Stomach smooth muscle (tissue), 2 donors: ENCODE results near the gene SETSIP.
A peak's percentile ranks its signal among the peaks of the same experiment; 100 is the strongest.
"Not testable (repeated sequence)": the region's sequence is repeated elsewhere in the genome, so short reads cannot be mapped to it uniquely, and the experiment has no call there.

Experiments
- H3K27ac ChIP-seq: one replicate; pipeline ENCODE4 v1.7.0; 2013; ENCODE audit warnings: mild to moderate bottlenecking, low read length, inconsistent platforms
- H3K27me3 ChIP-seq, 2 donors: one replicate each; pipeline ENCODE4 v1.7.0; 2013; ENCODE audit warnings: low read length in 2 of 2; ENCODE audit not compliant: insufficient read depth in 2 of 2, control insufficient read depth in 1 of 2
- H3K36me3 ChIP-seq, 2 donors: one replicate each; pipeline ENCODE4 v1.7.0; 2013; ENCODE audit warnings: low read length in 2 of 2; ENCODE audit not compliant: control insufficient read depth in 2 of 2, insufficient read depth in 2 of 2
- H3K4me1 ChIP-seq: one replicate; pipeline ENCODE4 v1.7.0; 2013; ENCODE audit warnings: low read length; ENCODE audit not compliant: control insufficient read depth, insufficient read depth
- H3K4me3 ChIP-seq, 2 donors: one replicate each; pipeline ENCODE4 v1.7.0; 2013; ENCODE audit warnings: low read length in 2 of 2
- H3K9ac ChIP-seq, 2 donors: one replicate each; pipeline ENCODE4 v1.7.0; 2013; ENCODE audit warnings: low read length in 2 of 2, mild to moderate bottlenecking in 1 of 2
- H3K9me3 ChIP-seq, 2 donors: one replicate each; pipeline ENCODE4 v1.7.0; 2013; ENCODE audit warnings: low read length in 2 of 2; ENCODE audit not compliant: control insufficient read depth in 2 of 2
- donor health status: healthy.
- donor health status: Pancreatic carcinoma.

Gene SETSIP

DNA sequence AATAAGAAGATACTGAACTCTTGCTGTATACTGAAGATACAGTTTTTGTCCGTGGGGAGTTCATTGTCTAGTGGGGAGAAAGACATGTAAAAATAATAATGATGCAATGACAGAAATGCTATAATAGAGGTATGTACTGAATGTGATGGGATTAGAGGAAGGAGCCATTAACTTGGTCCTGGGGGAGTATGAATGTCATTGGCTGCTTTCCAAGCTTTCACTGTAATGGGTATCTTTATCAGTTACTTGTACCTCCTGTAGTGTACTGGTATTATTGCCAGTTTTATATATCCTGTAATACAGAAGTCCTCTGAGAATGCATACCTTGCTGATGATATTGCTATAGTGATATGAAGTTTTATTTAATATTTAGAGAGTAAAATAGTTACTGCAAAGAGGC is 12.3 kb upstream of the SETSIP start:
- no peak overlapping the region for H3K27ac ChIP-seq
- H3K9ac ChIP-seq = no peak overlapping the region
- peaks cover 3 to 15% of the 10 kb centered on the region in 2 donors for H3K9me3 ChIP-seq
- H3K27me3 ChIP-seq = no peaks in the 10 kb centered on the region
- no peaks in the 10 kb centered on the region for H3K4me1 ChIP-seq
- peaks cover 0 to 2% of the 10 kb centered on the region in 2 donors for H3K36me3 ChIP-seq
- H3K4me3 ChIP-seq = no peak overlapping the region

DNA sequence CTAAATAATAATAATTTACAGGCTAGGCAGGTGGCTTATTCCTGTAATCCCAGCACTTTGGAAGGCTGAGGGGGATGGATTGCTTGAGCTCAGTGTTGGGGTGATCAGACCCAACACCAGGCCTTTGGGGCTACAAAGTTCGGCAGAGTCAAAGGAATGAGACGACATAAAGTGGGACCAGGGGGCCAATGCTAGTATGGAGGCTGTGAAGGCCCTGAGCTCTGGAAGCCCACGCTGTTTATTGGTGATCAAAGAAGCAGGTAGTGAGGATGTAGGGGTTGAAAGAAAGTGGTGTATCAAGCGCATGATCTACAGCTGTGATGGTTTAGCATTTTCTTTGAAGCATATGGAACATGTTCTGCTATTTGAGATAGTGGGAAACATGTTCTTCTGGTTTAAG is 10.5 kb upstream of the SETSIP start:
- H3K27me3 ChIP-seq = no peaks in the 10 kb centered on the region
- no peak overlapping the region for H3K9ac ChIP-seq
- no peak overlapping the region for H3K27ac ChIP-seq
- H3K4me3 ChIP-seq = no peak overlapping the region
- no peaks in the 10 kb centered on the region for H3K4me1 ChIP-seq
- peaks cover 0 to 2% of the 10 kb centered on the region in 2 donors for H3K36me3 ChIP-seq
- peaks cover 3 to 15% of the 10 kb centered on the region in 2 donors for H3K9me3 ChIP-seq

DNA sequence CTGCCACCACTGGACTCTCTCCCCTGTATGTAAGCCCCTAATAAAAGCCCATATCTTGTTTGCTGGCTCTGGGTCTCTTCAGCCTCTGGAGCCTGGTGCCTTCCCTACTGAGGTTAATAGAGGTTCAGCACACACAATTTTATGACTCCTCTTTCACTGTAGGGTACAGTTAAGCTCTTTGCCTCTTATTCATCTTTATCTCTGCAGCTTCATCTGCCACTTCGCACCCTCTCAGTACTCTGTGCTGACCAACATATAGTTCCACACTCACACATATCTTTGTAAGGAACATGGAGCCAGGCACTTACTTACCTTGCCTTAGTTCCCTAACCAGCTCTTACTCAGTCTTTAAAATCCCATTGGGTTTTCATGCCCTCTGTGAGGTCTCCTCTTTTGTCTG is 9.4 kb upstream of the SETSIP start:
- Histone ChIP-seq H3K9me3 (peaks cover 3 to 15% of the 10 kb centered on the region in 2 donors), H3K27me3 (no peaks in the 10 kb centered on the region), H3K9ac (no peak overlapping the region), H3K27ac (no peak overlapping the region), H3K4me1 (peaks cover 2% of the 10 kb centered on the region), H3K36me3 (peaks cover 0 to 2% of the 10 kb centered on the region in 2 donors), H3K4me3 (no peak overlapping the region)

DNA sequence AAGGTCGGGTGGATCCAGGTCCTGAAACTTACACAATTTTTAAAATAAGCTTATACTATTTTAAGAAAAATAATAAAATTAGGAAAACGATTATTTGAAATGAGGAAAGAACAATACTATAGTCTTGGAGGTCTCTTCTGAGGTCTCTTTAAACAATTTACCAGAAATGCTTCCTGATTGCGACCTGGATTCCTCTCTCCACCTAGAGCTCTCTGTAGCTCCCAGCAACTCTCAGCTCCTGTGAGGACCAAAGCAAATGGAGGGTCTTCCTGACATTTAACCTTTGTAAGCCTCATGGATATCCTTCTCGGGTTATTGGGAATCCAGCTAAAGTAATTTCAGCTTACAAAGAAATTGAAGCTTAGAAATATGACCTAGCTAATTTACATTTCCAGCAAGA is 5.8 kb upstream of the SETSIP start:
- Histone ChIP-seq H3K27ac (no peak overlapping the region), H3K9ac (peak overlapping the region; percentile 82 to 83), H3K27me3 (no peaks in the 10 kb centered on the region), H3K4me1 (peaks cover 3% of the 10 kb centered on the region), H3K9me3 (peaks cover 3 to 9% of the 10 kb centered on the region in 2 donors), H3K4me3 (peak overlapping the region; percentile 83 to 89), H3K36me3 (no peaks in the 10 kb centered on the region)

DNA sequence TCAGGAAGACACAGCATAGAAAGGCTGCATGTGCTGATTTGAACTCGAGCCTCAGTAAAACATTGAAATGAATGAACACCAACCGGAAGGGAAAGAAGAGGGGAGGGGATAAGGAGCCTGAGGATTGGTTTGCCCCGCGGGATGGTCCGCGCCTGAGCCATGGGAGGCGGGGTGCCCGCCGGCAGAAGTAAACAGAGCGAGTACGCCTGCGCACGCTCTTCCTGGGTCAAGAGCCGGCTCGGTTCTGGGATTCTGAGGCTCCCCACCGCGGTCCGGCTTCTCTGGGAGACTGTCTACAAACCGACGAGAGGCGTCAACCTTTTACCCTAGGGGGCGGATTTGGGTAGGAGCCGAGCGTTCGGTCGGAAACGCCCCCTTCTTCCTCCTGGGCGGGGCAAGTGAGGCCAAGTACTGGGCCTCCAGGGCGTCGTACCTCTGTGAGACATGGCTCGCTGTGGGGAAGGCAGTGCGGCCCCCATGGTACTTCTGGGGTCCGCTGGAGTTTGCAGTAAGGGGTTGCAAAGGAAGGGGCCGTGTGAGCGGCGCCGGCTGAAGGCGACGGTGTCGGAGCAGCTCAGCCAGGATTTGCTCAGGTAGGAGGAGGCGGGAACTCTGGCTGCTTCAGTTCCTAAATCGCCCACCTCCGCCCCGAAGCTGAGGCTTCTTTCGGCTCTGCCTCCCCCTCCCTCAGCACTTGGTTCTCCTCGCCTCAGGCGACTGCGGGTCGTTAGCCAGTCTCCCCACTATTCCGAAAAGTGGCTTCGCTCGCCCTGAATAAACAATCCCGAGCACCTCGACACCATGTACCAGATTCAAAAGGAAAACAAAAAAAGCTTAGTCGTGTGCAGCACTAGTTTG is 5.1 kb upstream of the SETSIP start, which contains the start of gene BTBD8:
TSS of gene BTBD8 (plus strand) at position 218 of the 858 bp plus-strand sequence. CDS start at position 445, 227 bp downstream.
- H3K9ac ChIP-seq = peak within 1 kb of the TSS; percentile 82 to 83
- H3K27ac ChIP-seq = peak within 1 kb of the TSS; percentile 49
- H3K4me3 ChIP-seq = peak within 1 kb of the TSS; percentile 83 to 89
- H3K27me3 ChIP-seq = no peaks in the 10 kb centered on the region
- H3K9me3 ChIP-seq = peaks cover 3 to 4% of the 10 kb centered on the region in 2 donors
- H3K4me1 ChIP-seq = peaks cover 3% of the 10 kb centered on the region
- no peaks in the 10 kb centered on the region for H3K36me3 ChIP-seq

DNA sequence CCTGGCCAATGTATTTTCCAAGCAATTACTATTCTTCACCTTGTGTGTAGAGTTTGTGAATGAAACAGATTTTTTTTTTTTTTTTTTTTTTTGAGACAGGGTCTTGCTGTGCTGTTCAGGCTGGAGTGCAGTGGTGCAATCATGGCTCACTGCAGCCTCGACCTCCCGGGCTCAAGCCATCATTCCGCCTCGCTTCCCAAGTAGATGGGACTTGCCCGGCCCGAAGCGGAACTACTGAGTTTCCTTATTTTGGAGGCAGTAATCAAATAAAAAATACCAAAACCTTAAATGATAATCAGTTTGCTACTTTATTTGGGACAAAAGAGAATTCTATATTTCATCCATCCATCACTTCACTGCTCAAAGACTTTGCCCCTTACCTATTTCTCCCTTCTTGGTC is 4.2 kb upstream of the SETSIP start:
- Histone ChIP-seq H3K9ac (peak overlapping the region; percentile 82 to 83), H3K4me3 (peak overlapping the region; percentile 83 to 89), H3K4me1 (peaks cover 3% of the 10 kb centered on the region), H3K9me3 (peaks cover 0 to 3% of the 10 kb centered on the region in 2 donors), H3K36me3 (no peaks in the 10 kb centered on the region), H3K27me3 (no peaks in the 10 kb centered on the region), H3K27ac (no peak overlapping the region)

DNA sequence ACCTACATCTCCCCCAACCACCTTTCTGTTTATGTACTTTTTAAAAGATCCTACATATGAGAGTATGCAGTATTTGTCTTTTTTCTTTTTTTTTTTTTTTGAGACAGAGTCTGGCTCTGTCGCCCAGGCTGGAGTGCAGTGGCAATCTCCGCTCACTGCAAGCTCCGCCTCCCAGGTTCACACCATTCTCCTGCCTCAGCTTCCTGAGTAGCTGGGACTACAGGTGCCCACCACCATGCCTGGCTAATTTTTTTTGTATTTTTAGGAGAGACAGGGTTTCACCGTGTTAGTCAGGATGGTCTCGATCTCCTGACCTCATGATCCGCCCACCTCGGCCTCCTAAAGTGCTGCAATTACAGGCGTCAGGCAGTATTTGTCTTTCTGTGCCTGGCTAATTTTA is 2.9 kb upstream of the SETSIP start:
- H3K36me3 ChIP-seq = not testable (repeated sequence)

DNA sequence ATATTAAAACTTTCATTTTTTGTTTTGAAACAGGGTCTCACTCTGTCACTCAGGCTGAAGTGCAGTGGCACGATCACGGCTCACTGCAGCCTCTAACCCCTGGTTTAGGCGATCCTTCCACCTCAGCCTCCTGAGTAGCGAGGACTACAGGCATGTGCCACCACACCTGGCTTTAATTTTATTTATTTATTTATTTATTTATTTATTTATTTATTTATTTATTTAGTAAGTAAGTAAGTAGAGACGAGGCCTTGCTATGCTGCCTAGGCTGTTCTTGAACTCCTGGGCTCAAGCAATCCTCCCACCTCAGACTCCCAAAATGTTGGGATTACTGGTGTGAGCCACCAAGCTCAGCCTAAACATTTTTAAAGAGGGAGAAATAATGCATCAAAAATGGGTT is 1.2 kb upstream of the SETSIP start:
- H3K9ac ChIP-seq = no peak overlapping the region
- no peak overlapping the region for H3K4me3 ChIP-seq
- no peaks in the 10 kb centered on the region for H3K27me3 ChIP-seq
- H3K27ac ChIP-seq = no peak overlapping the region
- no peaks in the 10 kb centered on the region for H3K36me3 ChIP-seq
- H3K9me3 ChIP-seq = no peaks in the 10 kb centered on the region
- peaks cover 3% of the 10 kb centered on the region for H3K4me1 ChIP-seq

More for the DNA sequence above, 2.9 kb upstream of the SETSIP start:
- not testable (repeated sequence) for H3K9me3 ChIP-seq, H3K9ac ChIP-seq, H3K27me3 ChIP-seq, H3K27ac ChIP-seq, H3K4me3 ChIP-seq, H3K4me1 ChIP-seq

DNA sequence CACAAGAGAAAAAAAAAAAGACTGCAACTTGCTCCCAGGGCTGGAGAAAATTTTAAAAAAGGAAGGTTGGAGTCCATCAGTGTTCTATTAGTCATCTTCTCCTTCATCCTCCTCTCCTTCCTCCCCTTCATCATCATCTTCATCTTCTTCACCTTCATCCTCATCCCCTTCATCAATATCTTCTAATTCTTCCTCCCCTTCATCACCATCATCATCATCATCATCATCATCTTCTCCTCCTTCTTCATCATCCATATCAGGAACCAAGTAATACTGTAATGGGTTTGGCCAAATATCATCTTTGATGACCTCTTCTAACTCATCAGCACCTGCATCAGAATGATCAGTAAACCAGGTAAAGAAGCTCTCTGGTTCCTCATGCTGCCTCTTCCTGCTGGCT is 765 bp downstream of the SETSIP start:
- H3K27ac ChIP-seq, H3K9ac ChIP-seq, H3K4me3 ChIP-seq, H3K4me1 ChIP-seq, H3K36me3 ChIP-seq, H3K27me3 ChIP-seq, H3K9me3 ChIP-seq: not testable (repeated sequence)

DNA sequence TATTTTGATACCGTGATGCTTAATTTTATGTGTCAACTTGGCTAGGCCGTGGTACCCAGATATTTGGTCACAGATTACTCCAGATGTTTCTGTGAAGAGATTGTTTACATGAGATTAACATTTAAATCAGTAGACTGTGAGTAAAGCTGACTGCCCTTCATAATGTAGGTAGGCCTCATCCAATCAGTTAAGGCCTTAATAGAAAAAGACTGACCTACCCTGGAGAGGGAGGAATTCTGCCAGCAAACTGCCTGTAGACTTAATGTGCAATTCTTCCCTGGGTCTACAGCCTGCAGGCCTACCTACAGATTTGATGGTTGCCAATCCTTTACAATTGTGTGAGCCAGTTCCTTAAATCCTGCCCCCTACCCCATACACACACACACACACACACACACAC is 4.3 kb downstream of the SETSIP start:
- Histone ChIP-seq H3K9ac (no peak overlapping the region), H3K4me1 (no peaks in the 10 kb centered on the region), H3K9me3 (no peaks in the 10 kb centered on the region), H3K27ac (no peak overlapping the region), H3K4me3 (no peak overlapping the region), H3K36me3 (no peaks in the 10 kb centered on the region), H3K27me3 (no peaks in the 10 kb centered on the region)

DNA sequence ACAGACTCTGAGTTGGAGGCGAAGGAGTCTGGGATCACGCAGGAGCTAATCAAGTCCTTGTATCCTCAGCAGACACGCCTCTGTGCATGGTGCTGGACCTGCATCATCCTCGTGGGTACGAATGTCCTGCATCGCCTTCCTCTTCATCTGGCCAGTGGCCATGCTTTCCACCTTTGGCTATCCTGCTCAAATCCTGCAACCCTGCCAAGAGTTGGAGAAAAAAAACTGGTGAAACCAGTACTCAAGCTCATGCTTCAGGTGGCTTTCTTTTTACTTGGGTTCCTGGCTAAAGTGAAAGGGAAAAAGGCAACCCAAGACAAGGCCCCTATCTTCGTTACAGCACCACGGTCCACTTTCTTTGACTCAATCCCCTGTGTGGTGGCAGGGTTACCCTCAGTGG is 8.9 kb downstream of the SETSIP start:
- Histone ChIP-seq H3K4me1 (no peaks in the 10 kb centered on the region), H3K9ac (no peak overlapping the region), H3K27me3 (no peaks in the 10 kb centered on the region), H3K36me3 (no peaks in the 10 kb centered on the region), H3K27ac (no peak overlapping the region), H3K4me3 (no peak overlapping the region), H3K9me3 (no peaks in the 10 kb centered on the region)
